PFSK-1 (cell line): ENCODE measurements around the gene MYO5C.

Experiments
- FOXP2 ChIP-seq: optimal IDR thresholded peaks from 2 replicates; pipeline ENCODE3; 2011; ENCODE audit warnings: borderline replicate concordance, control low read depth, inconsistent platforms; ENCODE audit not compliant: insufficient read depth; ENCODE audit errors: extremely low read length, extremely low read depth
- POLR2AphosphoS5 ChIP-seq: IDR thresholded peaks from 2 replicates; pipeline ENCODE4 v1.6.1; 2012; ENCODE audit warnings: low read depth, mild to moderate bottlenecking, control low read depth, low read length, moderate library complexity
- REST ChIP-seq, 2 experiments: IDR thresholded peaks; 2 replicates each; pipeline versions ENCODE4 v1.6.1 to v1.8.0; 2011 to 2012; ENCODE audit warnings: low read depth in 2 of 2, low read length in 2 of 2, control low read depth in 1 of 2, inconsistent platforms in 1 of 2, mild to moderate bottlenecking in 1 of 2, moderate library complexity in 1 of 2; ENCODE audit not compliant: insufficient read depth in 1 of 2
- SIN3A ChIP-seq: IDR thresholded peaks from 2 replicates; pipeline ENCODE4 v1.6.1; 2012; ENCODE audit warnings: mild to moderate bottlenecking, low read length, moderate library complexity, borderline replicate concordance; ENCODE audit not compliant: insufficient read depth

GRCh38 chr15:52278636-52279367 is 16.8 kb downstream of the MYO5C start:
- TF ChIP-seq POLR2AphosphoS5 (no peak), SIN3A (no peak), REST (IDR thresholded peaks at IDR 0.05; ENCODE audit: insufficient read depth in 1 of 2, low read depth in 2 of 2, low read length in 2 of 2) (no peak), FOXP2 (no peak)
